Measurements from ENCODE around the gene PICK1. TPM values are rescaled to one million over a fixed set of nuclear protein-coding genes. Genes with fewer than 3 reads are reported as not detected.
"Not testable (repeated sequence)": the region's sequence is repeated elsewhere in the genome, so short reads cannot be mapped to it uniquely, and the experiment has no call there.

Gene PICK1
- total RNA-seq, 1 donor from 2014 or later: 55.5 TPM

GRCh38 chr22:38110863-38111852 is 54.0 kb downstream of the PICK1 start:
- TF ChIP-seq CTCF (conservative IDR thresholded peaks at IDR 0.05; ENCODE audit: low read depth, low read length): no peak
- H3K4me3 ChIP-seq (ENCODE audit: low read depth, low read length): peak overlapping the region; percentile 84
- no peak for DNase-seq (ENCODE audit: low read depth)

GRCh38 chr22:38111925-38112355 is 54.7 kb downstream of the PICK1 start:
- H3K4me3 ChIP-seq (ENCODE audit: low read depth, low read length): peak overlapping the region; percentile 84
- no peak for TF ChIP-seq CTCF (conservative IDR thresholded peaks at IDR 0.05; ENCODE audit: low read depth, low read length)
- DNase-seq (ENCODE audit: low read depth): no peak

DNA sequence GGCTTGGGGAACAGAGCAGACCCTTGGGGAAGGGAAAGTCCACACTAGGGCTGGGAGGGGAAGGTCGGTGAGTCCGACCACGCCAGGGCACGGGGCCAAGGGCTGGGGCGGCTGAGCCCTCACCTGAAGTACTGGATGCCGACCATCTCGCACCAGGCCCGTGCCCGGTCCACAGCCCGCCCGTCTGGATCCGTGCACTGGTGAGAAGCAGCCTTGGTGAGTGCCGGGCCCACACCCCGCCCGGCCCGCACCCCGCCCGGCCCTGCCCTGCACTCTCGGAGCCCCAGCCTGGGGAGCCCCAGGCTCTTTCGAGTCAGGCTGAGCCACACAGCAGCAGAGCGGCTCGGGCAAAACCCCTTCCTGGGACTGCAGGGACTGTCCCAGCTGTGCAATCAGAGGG is 55.2 kb downstream of the PICK1 start:
- H3K4me3 ChIP-seq (ENCODE audit: low read depth, low read length): peak overlapping the region; percentile 84
- DNase-seq (ENCODE audit: low read depth): no peak
- TF ChIP-seq CTCF (conservative IDR thresholded peaks at IDR 0.05; ENCODE audit: low read depth, low read length): no peak

- peak; percentile 90 for TF ChIP-seq CTCF (conservative IDR thresholded peaks at IDR 0.05; ENCODE audit: low read depth, low read length)
- H3K4me3 ChIP-seq (ENCODE audit: low read depth, low read length): no peak overlapping the region
- DNase-seq (ENCODE audit: low read depth): no peak
Observed at GRCh38 chr22:38114484-38115398, 57.5 kb downstream of the PICK1 start.

GRCh38 chr22:38115423-38116205 is 58.4 kb downstream of the PICK1 start:
- TF ChIP-seq CTCF (conservative IDR thresholded peaks at IDR 0.05; ENCODE audit: low read depth, low read length): no peak
- DNase-seq (ENCODE audit: low read depth): no peak
- no peak overlapping the region for H3K4me3 ChIP-seq (ENCODE audit: low read depth, low read length)

DNA sequence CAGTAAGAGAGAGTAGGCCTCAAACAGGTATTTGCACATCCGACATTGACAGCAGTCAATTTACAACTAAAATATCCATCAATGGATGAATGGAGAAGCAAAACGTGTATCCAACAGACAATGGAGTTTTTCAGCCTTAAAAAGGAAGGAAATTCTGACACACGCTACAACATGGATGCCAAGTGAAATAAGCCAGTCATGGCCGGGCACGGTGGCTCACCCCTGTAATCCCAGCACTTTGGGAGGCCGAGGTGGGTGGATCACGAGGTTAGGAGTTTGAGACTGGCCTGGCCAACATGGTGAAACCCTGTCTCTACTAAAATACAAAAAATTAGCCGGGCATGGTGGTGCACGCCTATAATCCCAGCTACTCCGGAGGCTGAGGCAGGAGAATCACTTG is 60.4 kb downstream of the PICK1 start:
- not testable (repeated sequence) for H3K4me3 ChIP-seq (ENCODE audit: low read depth, low read length); DNase-seq (ENCODE audit: low read depth)

Measured in epithelial cell of proximal tubule (primary cell).